SK-N-SH (cell line): ENCODE data around the gene EMX1. TPM values are rescaled to one million over a fixed set of nuclear protein-coding genes. Genes with fewer than 3 reads are reported as not detected.
"Not testable (repeated sequence)": the region's sequence is repeated elsewhere in the genome, so short reads cannot be mapped to it uniquely, and the experiment has no call there.

Experiments
- CTCF ChIA-PET: fragments of 300-600, 350-600 bp; formaldehyde crosslinking; extraction: SDS; loops from one replicate; lab custom pipeline; 2021; lab: Yijun Ruan, JAX
- POLR2A ChIA-PET: fragments of 350-600 bp; sonication (Branson Sonifier 250); formaldehyde crosslinking; extraction: SDS; loops from one replicate; lab custom pipeline; 2020; ENCODE audit warnings: antibody characterized with exemption, inconsistent platforms; lab: Yijun Ruan, JAX
- DNase-seq: peaks from one replicate; pipeline ENCODE4 v3.0.0; 2012
- H2AFZ ChIP-seq: fragments of 200-600 bp; sonication (generic); 2 replicates; pipeline ENCODE4 v1.8.1; 2016; ENCODE audit warnings: antibody characterized with exemption, mild to moderate bottlenecking, low read depth
- H3F3A ChIP-seq: fragments of 200-600 bp; sonication (generic); replicated peaks from 2 replicates; pipeline ENCODE3; 2016; ENCODE audit warnings: antibody characterized with exemption, mild to moderate bottlenecking; ENCODE audit not compliant: insufficient read depth
- H3K27ac ChIP-seq, 2 experiments: fragments of 200-500 bp in 1 of 2; fragments of 200-600 bp in 1 of 2; sonication (Bioruptor generic) in 1 of 2; sonication (generic), shearing (Covaris generic) in 1 of 2; 2 replicates each; pipeline versions ENCODE4 v1.5.1 to v1.6.1; 2014 to 2016; ENCODE audit warnings: low read depth in 2 of 2, inconsistent platforms in 1 of 2, low read length in 1 of 2, mild to moderate bottlenecking in 1 of 2, mixed read lengths in 1 of 2
- H3K27me3 ChIP-seq: fragments of 200-600 bp; sonication (generic), shearing (Covaris generic); 2 replicates; pipeline ENCODE4 v1.6.1; 2016; ENCODE audit warnings: mixed run types; ENCODE audit not compliant: insufficient read depth
- H3K36me3 ChIP-seq, 2 experiments: fragments of 200-500 bp in 1 of 2; fragments of 200-600 bp in 1 of 2; sonication (Bioruptor generic) in 1 of 2; sonication (generic) in 1 of 2; replicated peaks in 1 of 2; 2 replicates each; pipeline versions ENCODE3 to v1.5.1; 2014 to 2016; ENCODE audit warnings: low read length in 1 of 2, mild to moderate bottlenecking in 1 of 2; ENCODE audit not compliant: insufficient read depth in 2 of 2, control insufficient read depth in 1 of 2
- H3K4me1 ChIP-seq, 2 experiments: fragments of 200-500 bp in 1 of 2; fragments of 200-600 bp in 1 of 2; sonication (Bioruptor generic) in 1 of 2; sonication (generic), shearing (Covaris generic) in 1 of 2; 2 replicates each; pipeline versions ENCODE4 v1.5.1 to v1.6.1; 2014 to 2016; ENCODE audit warnings: low read depth in 1 of 2, low read length in 1 of 2, mixed run types in 1 of 2; ENCODE audit not compliant: insufficient read depth in 2 of 2, control insufficient read depth in 1 of 2
- H3K4me2 ChIP-seq: fragments of 200-600 bp; sonication (generic), shearing (Covaris generic); 2 replicates; pipeline ENCODE4 v1.6.1; 2017; ENCODE audit warnings: mixed run types
- H3K4me3 ChIP-seq, 2 experiments: fragments of 200-500 bp in 1 of 2; fragments of 200-600 bp in 1 of 2; sonication (Bioruptor generic) in 1 of 2; sonication (generic), shearing (Covaris generic) in 1 of 2; 2 replicates each; pipeline versions ENCODE4 v1.5.1 to v1.8.1; 2014 to 2016; ENCODE audit warnings: low read depth in 2 of 2, inconsistent platforms in 1 of 2, low read length in 1 of 2, mild to moderate bottlenecking in 1 of 2, mixed read lengths in 1 of 2, moderate library complexity in 1 of 2
- H3K79me2 ChIP-seq: fragments of 200-600 bp; sonication (generic); 2 replicates; pipeline ENCODE4 v1.8.1; 2017; ENCODE audit warnings: mild to moderate bottlenecking; ENCODE audit not compliant: insufficient read depth
- H3K9ac ChIP-seq: fragments of 200-600 bp; sonication (generic); 2 replicates; pipeline ENCODE4 v1.6.1; 2017; ENCODE audit warnings: mixed run types
- H3K9me2 ChIP-seq: fragments of 200-600 bp; sonication (generic); 2 replicates; pipeline ENCODE4 v1.6.1; 2017; ENCODE audit warnings: mixed run types
- H3K9me3 ChIP-seq: fragments of 200-600 bp; sonication (generic); 2 replicates; pipeline ENCODE4 v1.6.1; 2017; ENCODE audit warnings: mixed run types, mild to moderate bottlenecking, moderate library complexity
- H4K20me1 ChIP-seq: fragments of 200-600 bp; sonication (generic); 2 replicates; pipeline ENCODE4 v1.6.1; 2017; ENCODE audit warnings: mild to moderate bottlenecking, mixed run types; ENCODE audit not compliant: insufficient read depth
- GATA2 ChIP-seq: sonication (generic); formaldehyde crosslinking; IDR thresholded peaks from 2 replicates; pipeline ENCODE4 v1.5.0; 2020; ENCODE audit warnings: mild to moderate bottlenecking, missing genetic modification reagents
- RFX5 ChIP-seq: IDR thresholded peaks from 2 replicates; pipeline ENCODE4 v1.6.1; 2012; ENCODE audit warnings: mild to moderate bottlenecking, improper control_type of control experiment, low read length
- SIN3A ChIP-seq: IDR thresholded peaks from 2 replicates; pipeline ENCODE4 v1.6.1; 2012; ENCODE audit warnings: low read depth, mild to moderate bottlenecking, low read length, moderate library complexity, borderline replicate concordance
- TCF12 ChIP-seq: IDR thresholded peaks from 2 replicates; pipeline ENCODE4 v1.4.0; 2012
- WGBS: methylation state at CpG from one replicate; pipeline ENCODE4 v1.1.6; 2017; ENCODE audit warnings: low lambda C conversion rate; 5-methylcytosine and 5-hydroxymethylcytosine counted together
- polyA plus RNA-seq, 3 experiments: library from polyadenylated mRNA; depleted of rRNA; stranded (reverse); fragments of >200 nt; gene quantifications; 2 replicates each; pipeline ENCODE4 v1.2.3, GENCODE V29; 2012

The EMX1 gene
- polyA plus RNA-seq, 1 of the 3 experiments (the other 2 are of a cell fraction): not detected

- Histone ChIP-seq H3K9me3 (no peaks in the 10 kb centered on the region), H2AFZ (no peak overlapping the region), H3K27me3 (peaks cover 20% of the 10 kb centered on the region), H3K79me2 (no peaks in the 10 kb centered on the region), H3K9ac (no peak overlapping the region), H3F3A (no peaks in the 10 kb centered on the region), H4K20me1 (no peaks in the 10 kb centered on the region)
- POLR2A ChIA-PET: no interaction called here
- TF ChIP-seq TCF12: no peak
- TF ChIP-seq, all 33 proteins: peak for 0
- Histone ChIP-seq H3K4me2 (no peak overlapping the region), H3K27ac (no peak overlapping the region), H3K4me1 (peaks cover 0 to 15% of the 10 kb centered on the region in 2 experiments; a peak in 1 of 4 replicates), H3K9me2 (no peaks in the 10 kb centered on the region), H3K36me3 (no peaks in the 10 kb centered on the region), H3K4me3 (no peak overlapping the region)
- WGBS: 66% methylated on average over 2 of the region's 2 CpGs
- DNase-seq: no peak
- CTCF ChIA-PET: interaction anchor here (1.0 to 10.6 kb wide), 5 partner anchors 9 to 278 kb away, joined by 3 to 173 read pairs (median 24); partner anchors contain the start of gene SPR
Measured at GRCh38 chr2:72898585-72898906, 18.8 kb upstream of the EMX1 start.

DNA sequence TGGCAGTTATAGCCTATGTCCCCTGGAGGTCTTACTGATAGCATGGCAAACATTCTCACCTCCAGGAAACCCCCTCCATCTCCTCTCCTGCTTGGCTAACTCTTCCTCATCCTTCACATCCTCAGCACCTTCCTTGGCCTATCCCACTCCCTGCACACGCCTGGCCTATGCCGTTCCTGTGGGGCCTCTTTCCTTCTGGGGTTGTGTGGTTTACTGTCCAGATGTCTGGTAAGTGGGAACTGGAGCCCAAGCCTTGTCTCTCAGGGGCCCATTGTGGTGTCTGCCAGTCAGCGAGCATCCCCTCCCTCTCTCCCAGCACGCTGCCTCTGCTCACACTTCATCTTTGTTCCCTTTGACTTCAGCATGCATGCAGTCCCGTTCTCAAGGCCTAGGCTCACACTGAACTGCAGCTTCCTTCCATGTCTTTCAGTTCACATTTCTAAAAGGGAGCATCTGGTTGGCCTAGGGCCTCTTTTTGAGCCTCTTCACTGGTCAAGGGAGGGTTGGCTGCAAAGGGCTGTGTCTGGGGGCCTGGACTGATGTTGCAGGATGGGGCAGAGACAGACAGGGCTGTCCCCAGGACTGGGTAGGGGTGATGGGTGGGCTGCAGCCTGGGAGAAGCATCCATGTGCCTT, 17.0 kb upstream of the EMX1 start:
- no peak overlapping the region for H2AFZ ChIP-seq
- WGBS: 66% methylated on average over 5 of the region's 5 CpGs
- peaks cover 0 to 11% of the 10 kb centered on the region in 2 experiments; a peak in 1 of 4 replicates for H3K4me1 ChIP-seq
- no peaks in the 10 kb centered on the region for H4K20me1 ChIP-seq
- no peak overlapping the region for H3K9ac ChIP-seq
- ChIA-PET POLR2A (no interaction called here), CTCF (interaction anchor here (1.0 to 3.8 kb wide), 3 partner anchors 7 to 26 kb away, joined by 3 to 27 read pairs (median 13); partner anchors contain the start of gene SPR)
- no peaks in the 10 kb centered on the region for H3K9me2 ChIP-seq
- H3K27ac ChIP-seq: no peak overlapping the region
- no peaks in the 10 kb centered on the region for H3F3A ChIP-seq
- no peaks in the 10 kb centered on the region for H3K79me2 ChIP-seq
- no peaks in the 10 kb centered on the region for H3K36me3 ChIP-seq
- H3K9me3 ChIP-seq: no peaks in the 10 kb centered on the region
- H3K4me3 ChIP-seq: no peak overlapping the region
- DNase-seq: no peak
- H3K4me2 ChIP-seq: no peak overlapping the region
- H3K27me3 ChIP-seq: peaks cover 34% of the 10 kb centered on the region
- no peak for TF ChIP-seq SIN3A

DNA sequence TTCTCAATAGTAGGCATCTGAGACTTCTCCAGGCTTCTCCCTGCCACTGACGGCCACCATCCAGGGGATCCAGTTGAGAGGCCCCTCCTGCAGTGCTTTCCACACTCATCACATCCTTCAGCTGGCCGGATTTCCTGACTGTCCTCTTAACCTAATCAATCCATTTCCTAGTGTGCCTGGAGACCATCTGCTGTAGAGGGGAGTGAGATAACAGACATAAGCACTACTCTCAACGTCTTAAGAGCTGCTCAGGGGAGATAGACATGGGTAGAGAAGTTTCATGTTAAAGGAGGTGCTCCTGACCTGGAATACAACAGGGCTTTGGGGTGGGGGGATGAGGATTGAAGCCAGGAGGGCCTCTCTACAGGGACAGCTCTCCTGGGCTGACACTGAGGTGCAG, 15.9 kb upstream of the EMX1 start:
- Histone ChIP-seq H3K36me3 (no peaks in the 10 kb centered on the region), H3K9ac (no peak overlapping the region), H3K79me2 (no peaks in the 10 kb centered on the region), H3K27me3 (peaks cover 43% of the 10 kb centered on the region), H3K27ac (no peak overlapping the region), H3K9me3 (no peaks in the 10 kb centered on the region), H4K20me1 (no peaks in the 10 kb centered on the region), H3K4me1 (peaks cover 0 to 11% of the 10 kb centered on the region in 2 experiments; a peak in 1 of 4 replicates), H3K4me2 (no peak overlapping the region), H3K9me2 (no peaks in the 10 kb centered on the region), H3F3A (no peaks in the 10 kb centered on the region), H2AFZ (no peak overlapping the region), H3K4me3 (no peak overlapping the region)
- DNase-seq: peak; percentile 38
- WGBS: 21% methylated on average over 3 of the region's 3 CpGs
- CTCF ChIA-PET: interaction anchor here (1.0 to 3.8 kb wide), 6 partner anchors 8 to 311 kb away, joined by 3 to 27 read pairs (median 9); partner anchors contain the start of gene SPR
- no peak for TF ChIP-seq RFX5
- peak; percentile 20; the same call in 1 of the 2 replicates for TF ChIP-seq GATA2 (CRISPR knock-in tag)
- POLR2A ChIA-PET: no interaction called here

- H3K4me2 ChIP-seq, H3K9me2 ChIP-seq, H3F3A ChIP-seq, H3K9ac ChIP-seq, POLR2A ChIA-PET, CTCF ChIA-PET, H3K4me1 ChIP-seq, H3K9me3 ChIP-seq, H3K36me3 ChIP-seq, H3K79me2 ChIP-seq, DNase-seq, H3K4me3 ChIP-seq, H3K27ac ChIP-seq, H2AFZ ChIP-seq, H4K20me1 ChIP-seq: not testable (repeated sequence)
- 34% methylated on average over 13 of the region's 13 CpGs for WGBS
- H3K27me3 ChIP-seq: peaks cover 80% of the 10 kb centered on the region
Measured at GRCh38 chr2:72907369-72907768, 9.9 kb upstream of the EMX1 start.
